ENCODE data around the gene CARD19.

DNA sequence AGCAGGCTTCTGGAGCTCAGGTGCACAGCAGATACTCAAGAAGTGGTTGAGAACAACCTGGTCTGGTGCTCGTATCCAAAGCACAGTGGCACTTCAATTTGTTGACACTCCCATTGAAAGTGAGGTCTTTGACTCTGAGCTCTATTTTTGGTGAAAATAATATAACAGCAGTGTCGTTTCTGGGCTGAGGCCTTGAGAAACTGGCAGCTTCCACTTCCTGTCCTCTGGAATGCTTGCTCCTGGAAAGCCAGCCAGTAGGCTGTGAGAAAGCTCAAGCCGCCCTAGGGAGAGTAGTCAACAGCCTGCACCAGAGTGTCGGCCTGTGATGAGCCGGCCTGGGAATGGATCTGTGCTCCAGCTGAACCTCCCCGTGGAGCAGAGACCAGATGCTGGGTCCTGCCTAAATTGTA, 44.3 kb upstream of the CARD19 start:
- no peak for TF ChIP-seq POLR2AphosphoS5 (IDR thresholded peaks at IDR 0.05; ENCODE audit: low read depth, low read length)
- TF ChIP-seq POLR2A (IDR thresholded peaks at IDR 0.05; ENCODE audit: low read depth, low read length), result no peak
- no peak for TF ChIP-seq TAF1 (IDR thresholded peaks at IDR 0.05; ENCODE audit: borderline replicate concordance, low read depth, low read length)
